B cell (primary cell): ENCODE data around the gene MICAL3. TPM values are rescaled to one million over a fixed set of nuclear protein-coding genes. Genes with fewer than 3 reads are reported as not detected.

Experiments
- ATAC-seq: fragments of 200-7000 bp; cut with Tn5 transposase; one replicate; pipeline ENCODE4 v1.10.0; 2021; ENCODE audit warnings: low read depth, mild to moderate bottlenecking, moderate number of reproducible peaks, moderate library complexity
- CTCF ChIA-PET: fragments of 350-600 bp; sonication (Branson Sonifier 250); formaldehyde crosslinking; loops from one replicate; lab custom pipeline; 2021; ENCODE audit warnings: antibody characterized with exemption, inconsistent platforms; lab: Charles Lee
- POLR2A ChIA-PET: fragments of 350-600 bp; sonication (Branson Sonifier 250); formaldehyde crosslinking; loops from one replicate; lab custom pipeline; 2021; ENCODE audit warnings: antibody characterized with exemption; lab: Charles Lee
- DNase-seq: peaks from one replicate; pipeline ENCODE4 v3.0.0; 2013
- H2AFZ ChIP-seq: 2 replicates; pipeline ENCODE4 v1.6.1; 2012; ENCODE audit warnings: mild to moderate bottlenecking, low read depth, low read length; ENCODE audit not compliant: insufficient read depth, poor library complexity, severe bottlenecking
- H3K27ac ChIP-seq, 2 donors: 1 replicate in 1 of 2; 2 replicates in 1 of 2; pipeline ENCODE4 v1.5.1; 2012 to 2013; ENCODE audit warnings: low read length in 2 of 2, mild to moderate bottlenecking in 2 of 2, moderate library complexity in 1 of 2
- H3K27me3 ChIP-seq, 4 experiments: fragments of 200-600 bp in 1 of 4; sonication (generic) in 1 of 4; replicated peaks in 1 of 4; 1 replicate in 2 of 4; 2 replicates in 2 of 4; pipeline versions ENCODE4 v1.6.1 to v1.7.0; 2013 to 2016; ENCODE audit warnings: low read length in 3 of 4, mild to moderate bottlenecking in 2 of 4, mixed read lengths in 1 of 4, moderate library complexity in 1 of 4; ENCODE audit not compliant: insufficient read depth in 4 of 4, control insufficient read depth in 3 of 4; ENCODE audit errors: control extremely low read depth in 1 of 4
- H3K36me3 ChIP-seq, 2 experiments: replicated peaks in 1 of 2; 1 replicate in 1 of 2; 2 replicates in 1 of 2; pipeline versions ENCODE4 v1.6.1 to v1.7.1; 2013; ENCODE audit warnings: low read length in 1 of 2; ENCODE audit not compliant: insufficient read depth in 2 of 2, control insufficient read depth in 1 of 2; ENCODE audit errors: control extremely low read depth in 1 of 2, extremely low read depth in 1 of 2
- H3K4me1 ChIP-seq, 2 donors: fragments of 200-600 bp in 1 of 2; sonication (generic) in 1 of 2; 1 replicate in 1 of 2; 2 replicates in 1 of 2; pipeline versions ENCODE4 v1.5.1 to v1.6.1; 2013 to 2017; ENCODE audit warnings: low read length in 2 of 2; ENCODE audit not compliant: control insufficient read depth in 2 of 2, insufficient read depth in 2 of 2
- H3K4me2 ChIP-seq: replicated peaks from 2 replicates; pipeline ENCODE3; 2012; ENCODE audit warnings: mild to moderate bottlenecking, low read depth, low read length; ENCODE audit not compliant: poor library complexity, severe bottlenecking
- H3K4me3 ChIP-seq, 5 experiments: fragments of 200-600 bp in 1 of 5; sonication (generic) in 1 of 5; 1 replicate in 3 of 5; 2 replicates in 2 of 5; pipeline versions ENCODE4 v1.5.1 to v1.7.0; 2011 to 2016; ENCODE audit warnings: low read length in 4 of 5, mild to moderate bottlenecking in 4 of 5, low read depth in 2 of 5, control low read depth in 1 of 5, moderate library complexity in 1 of 5; ENCODE audit not compliant: insufficient read depth in 1 of 5; ENCODE audit errors: control extremely low read depth in 1 of 5, extremely low read depth in 1 of 5
- H3K79me2 ChIP-seq: fragments of 200-600 bp; sonication (generic); one replicate; pipeline ENCODE4 v1.6.0; 2016; ENCODE audit warnings: low read length; ENCODE audit not compliant: control insufficient read depth, insufficient read depth
- H3K9ac ChIP-seq: fragments of 200-600 bp; sonication (generic); 2 replicates; pipeline ENCODE4 v1.6.1; 2017; ENCODE audit warnings: mild to moderate bottlenecking, low read length, moderate library complexity
- H3K9me3 ChIP-seq, 3 donors: one replicate each; pipeline versions ENCODE4 v1.6.1 to v1.7.1; 2013; ENCODE audit warnings: low read length in 2 of 3; ENCODE audit not compliant: control insufficient read depth in 2 of 3, insufficient read depth in 1 of 3; ENCODE audit errors: control extremely low read depth in 1 of 3
- H4K20me1 ChIP-seq: 2 replicates; pipeline ENCODE4 v1.6.0; 2012; ENCODE audit warnings: mild to moderate bottlenecking, low read length; ENCODE audit not compliant: insufficient read depth, control insufficient read depth, poor library complexity, severe bottlenecking
- H3K27ac Mint-ChIP-seq: one replicate; pipeline ENCODE4 v1.8.0; 2021; ENCODE audit warnings: mixed read lengths
- H3K27me3 Mint-ChIP-seq: one replicate; pipeline ENCODE4 v1.8.0; 2021; ENCODE audit warnings: mixed read lengths
- H3K4me1 Mint-ChIP-seq: one replicate; pipeline ENCODE4 v1.8.0; 2021; ENCODE audit warnings: mixed read lengths
- H3K4me3 Mint-ChIP-seq: one replicate; pipeline ENCODE4 v1.8.0; 2021; ENCODE audit warnings: mixed read lengths
- H3K9me3 Mint-ChIP-seq: one replicate; pipeline ENCODE4 v1.8.0; 2022; ENCODE audit warnings: mixed read lengths; ENCODE audit not compliant: insufficient read depth
- CTCF ChIP-seq: fragments of 200-600 bp; IDR thresholded peaks from one replicate; pipeline ENCODE4 v1.8.0; 2022; ENCODE audit warnings: antibody characterized with exemption, mild to moderate bottlenecking
- EZH2 ChIP-seq: IDR thresholded peaks from 2 replicates; pipeline ENCODE4 v1.6.1; 2012; ENCODE audit warnings: borderline replicate concordance, low read depth, mild to moderate bottlenecking, moderate library complexity, low read length; ENCODE audit not compliant: insufficient read depth, poor library complexity, severe bottlenecking
- WGBS: methylation state at CpG from one replicate; pipeline ENCODE4 v1.1.5; 2013; ENCODE audit warnings: missing lambda C conversion rate; ENCODE audit not compliant: insufficient coverage; 5-methylcytosine and 5-hydroxymethylcytosine counted together
- intact Hi-C: fragments of 100-400 bp; cut with micrococcal nuclease; formaldehyde crosslinking; loops from one replicate; pipeline ENCODE4 v1.10.0; 2022
- polyA plus RNA-seq: library from polyadenylated mRNA; depleted of rRNA; stranded (reverse); fragments of >200 nt; gene quantifications from 2 replicates; pipeline ENCODE4 v1.2.3, GENCODE V29; 2012
- total RNA-seq, 2 donors: library from RNA; stranded (reverse); fragments of 120-200 nt in 1 of 2; gene quantifications; 1 replicate in 1 of 2; 2 replicates in 1 of 2; pipeline versions ENCODE4 v1.2.3 to v1.2.4, GENCODE V29; 2013 to 2022

Gene MICAL3
- total and polyA plus RNA-seq, 2 donors (not counting 1 experiment from before 2014, with no cell fraction given): 50.5 to 253 TPM

- Histone ChIP-seq H3K36me3 (peaks cover 0 to 6% of the 10 kb centered on the region in 2 experiments), H3K79me2 (peaks cover 92% of the 10 kb centered on the region), H3K4me2 (no peak overlapping the region), H4K20me1 (peaks cover 74% of the 10 kb centered on the region), H3K9ac (no peak overlapping the region), H3K9me3 (no peaks in the 10 kb centered on the region), H2AFZ (no peak overlapping the region), H3K4me1 (peaks cover 37 to 39% of the 10 kb centered on the region in 2 donors), H3K4me3 (no peak overlapping the region), H3K27me3 (no peaks in the 10 kb centered on the region), H3K27ac (no peak overlapping the region)
- TF ChIP-seq EZH2 (no peak), CTCF (no peak)
- ATAC-seq (no peak), DNase-seq (no peak)
- H3K9me3 Mint-ChIP-seq: no peaks in the 10 kb centered on the region
- H3K4me1 Mint-ChIP-seq: peaks cover 85% of the 10 kb centered on the region
- intact Hi-C loops: no loop called here
- no peak overlapping the region for H3K4me3 Mint-ChIP-seq
- WGBS: 85% methylated on average over 5 of the region's 7 CpGs
- no peaks in the 10 kb centered on the region for H3K27me3 Mint-ChIP-seq
- ChIA-PET POLR2A (no interaction called here), CTCF (no interaction called here)
- no peak overlapping the region for H3K27ac Mint-ChIP-seq
Observed at GRCh38 chr22:17929909-17930308, 94.5 kb downstream of the MICAL3 start.

- H3K4me2 ChIP-seq: no peak overlapping the region
- Mint-ChIP-seq H3K27me3 (no peaks in the 10 kb centered on the region), H3K4me3 (no peak overlapping the region), H3K27ac (no peak overlapping the region), H3K4me1 (peaks cover 69% of the 10 kb centered on the region), H3K9me3 (no peaks in the 10 kb centered on the region)
- peaks cover 0 to 6% of the 10 kb centered on the region in 2 experiments for H3K36me3 ChIP-seq
- TF ChIP-seq EZH2: no peak
- TF ChIP-seq CTCF: no peak
- peaks cover 94% of the 10 kb centered on the region for H3K79me2 ChIP-seq
- H4K20me1 ChIP-seq: peaks cover 89% of the 10 kb centered on the region
- DNase-seq: no peak
- H3K9ac ChIP-seq: no peak overlapping the region
- no peak for ATAC-seq
- no peaks in the 10 kb centered on the region for H3K9me3 ChIP-seq
- ChIA-PET CTCF (interaction anchor here (0.7 kb wide), 1 partner anchor 39 kb away, joined by 4 read pairs; no protein-coding TSS in a partner anchor), POLR2A (no interaction called here)
- no peak overlapping the region for H3K4me3 ChIP-seq
- H2AFZ ChIP-seq: no peak overlapping the region
- H3K27me3 ChIP-seq: no peaks in the 10 kb centered on the region
- no peak overlapping the region for H3K27ac ChIP-seq
- intact Hi-C loops: no loop called here
- 83% methylated on average over 2 of the region's 7 CpGs for WGBS
- peaks cover 48 to 54% of the 10 kb centered on the region in 2 donors for H3K4me1 ChIP-seq
Observed at GRCh38 chr22:17928391-17928790, 96.0 kb downstream of the MICAL3 start.
